GOT3 (cell line): ENCODE data around the gene TENM4.
"Not testable (repeated sequence)": the region's sequence is repeated elsewhere in the genome, so short reads cannot be mapped to it uniquely, and the experiment has no call there.

Experiments
- DNase-seq: peaks from one replicate; lab custom pipeline; 2025; ENCODE audit warnings: mixed read lengths; lab: John Stamatoyannopoulos, UW

TENM4 gene

DNA sequence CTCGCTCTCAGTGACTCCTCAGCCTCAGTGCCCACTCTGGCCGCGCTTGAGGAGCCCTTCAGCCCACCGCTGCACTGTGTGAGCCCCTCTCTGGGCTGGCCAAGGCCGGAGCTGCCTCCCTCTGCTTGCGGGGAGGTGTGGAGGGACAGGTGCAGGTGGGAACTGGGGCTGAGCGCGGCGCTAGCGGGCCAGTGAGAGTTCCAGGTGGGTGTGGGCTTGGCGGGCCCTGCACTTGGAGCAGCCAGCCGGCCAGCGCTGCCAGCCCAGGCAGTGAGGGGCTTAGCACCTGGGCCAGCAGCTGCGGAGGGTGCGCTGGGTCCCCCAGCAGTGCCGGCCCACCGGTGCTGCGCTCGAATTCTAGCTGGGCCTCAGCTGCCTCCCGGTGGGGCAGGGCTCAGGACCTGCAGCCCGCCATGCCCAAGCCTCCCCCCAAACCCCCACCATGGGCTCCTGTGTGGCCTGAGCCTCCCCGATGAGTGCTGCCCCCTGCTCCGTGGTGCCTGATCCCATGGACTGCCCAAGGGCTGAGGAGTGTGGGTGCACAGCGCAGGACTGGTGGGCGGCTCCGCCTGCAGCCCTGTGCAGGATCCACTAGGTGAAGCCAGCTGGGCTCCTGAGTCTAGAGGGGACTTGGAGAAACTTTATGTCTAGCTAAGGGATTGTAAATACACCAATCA lies 802.0 kb downstream of the TENM4 start:
- DNase-seq, result no peak

GRCh38 chr11:78637527-78637926 lies 803.3 kb downstream of the TENM4 start:
- not testable (repeated sequence) for DNase-seq

GRCh38 chr11:78635814-78636506 lies 804.9 kb downstream of the TENM4 start:
- DNase-seq, result no peak

GRCh38 chr11:78633516-78634310 lies 807.1 kb downstream of the TENM4 start:
- no peak for DNase-seq

GRCh38 chr11:78630561-78631303 lies 810.1 kb downstream of the TENM4 start:
- DNase-seq, result no peak

DNA sequence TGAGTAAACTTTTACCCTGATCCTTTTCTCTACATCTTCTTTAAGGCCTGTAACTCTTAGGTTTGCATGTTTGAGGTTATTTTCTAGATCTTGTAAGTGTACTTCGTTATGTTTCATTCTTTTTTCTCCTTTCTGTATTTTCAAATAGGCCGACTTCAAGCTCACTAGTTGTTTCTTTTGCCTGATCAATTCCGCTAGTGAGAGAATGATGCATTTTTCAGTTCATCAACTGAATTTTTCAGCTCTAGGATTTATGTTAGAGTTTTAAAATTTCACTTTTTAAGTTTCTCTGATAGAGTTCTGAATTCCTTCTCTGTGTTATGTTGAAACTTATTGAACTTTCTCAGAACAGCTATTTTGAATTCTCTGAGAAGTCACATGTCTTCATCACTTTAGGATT lies 810.7 kb downstream of the TENM4 start:
- DNase-seq, result no peak

DNA sequence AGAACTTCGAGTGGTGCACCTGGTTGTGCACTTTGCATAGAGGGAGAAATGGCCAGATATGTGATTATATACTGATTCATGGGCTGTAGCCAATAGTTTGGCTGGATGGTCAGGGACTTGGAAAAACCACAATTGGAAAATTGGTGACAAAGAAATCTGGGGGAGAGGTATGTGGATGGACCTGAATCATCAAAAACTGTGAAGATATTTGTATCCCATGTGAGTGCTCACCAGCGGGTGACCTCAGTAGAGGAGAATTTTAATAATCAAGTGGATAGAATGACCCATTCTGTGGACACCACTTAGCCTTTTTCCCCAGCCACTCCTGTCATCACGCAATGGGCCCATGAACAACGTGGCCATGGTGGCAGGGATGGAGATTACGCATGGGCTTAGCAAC lies 818.2 kb downstream of the TENM4 start:
- DNase-seq, result no peak

DNA sequence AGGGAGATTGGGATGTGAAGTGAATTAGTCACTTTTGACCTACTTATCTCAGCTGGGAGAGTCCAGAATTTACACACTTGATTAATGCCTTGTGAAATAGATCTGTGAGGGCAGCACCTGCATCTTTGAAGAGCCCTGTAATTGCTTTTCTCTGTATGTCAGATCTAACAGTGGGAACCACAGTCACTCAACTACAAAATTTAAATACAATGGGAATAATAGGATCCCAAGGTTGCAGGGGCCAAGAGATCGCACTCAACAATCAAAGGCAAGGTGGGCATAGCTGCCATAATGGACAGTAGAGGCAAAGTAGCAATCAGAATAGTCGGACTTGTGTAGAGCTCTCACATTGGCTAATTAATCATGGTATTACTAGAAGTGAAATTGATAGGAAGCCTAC lies 820.7 kb downstream of the TENM4 start:
- DNase-seq, result no peak

DNA sequence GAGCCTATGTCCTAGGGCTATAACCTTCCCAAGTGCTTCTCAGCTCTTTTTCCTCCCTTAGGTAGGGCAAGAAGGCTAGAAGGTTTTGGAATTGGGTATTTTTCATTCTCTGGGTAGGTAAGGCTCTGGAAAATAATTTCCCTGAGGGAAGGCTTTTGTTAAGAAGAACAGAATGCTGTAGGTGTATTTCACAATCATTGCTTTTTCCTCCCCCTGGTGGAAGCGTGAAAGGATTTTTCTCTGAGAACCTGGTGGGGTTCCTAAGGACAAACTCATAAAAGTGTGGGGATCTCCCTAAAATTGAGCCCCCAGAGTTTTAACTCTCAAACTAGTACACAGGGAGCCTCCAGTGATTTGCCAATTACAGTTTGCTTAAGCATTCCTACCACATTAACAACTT lies 825.1 kb downstream of the TENM4 start:
- DNase-seq, result no peak

DNA sequence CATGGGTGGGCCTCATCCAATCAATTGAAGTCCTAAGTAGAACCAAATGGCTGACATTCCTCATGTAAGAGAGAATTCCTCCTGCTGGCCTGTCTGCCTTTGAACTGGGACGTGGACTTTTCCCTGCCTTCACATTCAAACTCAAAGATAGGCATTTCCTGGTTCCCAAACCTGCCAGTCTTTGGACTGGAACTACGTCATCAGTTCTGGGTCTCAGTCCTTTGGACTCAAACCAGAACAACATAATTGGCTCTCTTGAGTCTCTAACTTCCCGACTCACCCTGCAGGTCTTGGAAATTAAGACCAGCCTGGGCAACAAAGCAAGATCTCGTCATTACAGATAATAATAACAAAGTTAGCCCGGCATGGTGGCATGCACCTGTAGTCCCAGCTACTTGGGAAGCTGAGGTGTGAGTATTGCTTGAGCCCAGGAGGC lies 827.4 kb downstream of the TENM4 start:
- no peak for DNase-seq

DNA sequence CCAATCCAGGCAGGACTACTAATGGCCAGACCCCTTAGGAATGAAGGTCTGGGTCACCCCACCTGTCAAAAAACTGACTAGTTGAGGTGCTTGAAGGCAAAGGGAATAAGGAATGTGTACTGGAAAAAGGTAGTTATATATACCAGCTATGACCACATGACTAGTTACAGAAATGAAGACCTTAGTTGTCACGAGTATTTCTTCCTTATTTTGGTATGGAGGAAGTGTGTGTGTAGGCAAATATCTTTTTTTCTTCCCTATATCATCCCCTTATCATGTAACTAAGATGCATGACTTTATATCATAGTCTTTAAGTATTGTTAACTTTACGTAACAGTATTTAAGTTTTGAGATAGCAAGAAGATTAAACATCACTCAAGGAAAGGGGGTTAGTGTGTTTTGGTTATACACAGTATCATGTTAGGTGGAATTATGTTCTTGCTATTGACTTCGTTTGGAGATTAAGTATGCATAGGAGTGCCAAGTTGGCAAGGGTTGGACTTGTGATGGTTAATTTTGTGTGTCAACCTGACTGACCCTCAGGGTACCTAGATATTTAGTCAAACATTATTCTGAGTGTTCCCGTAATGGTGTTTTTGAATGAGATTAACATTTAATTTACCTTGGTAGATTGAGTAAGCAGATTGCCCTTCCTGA lies 828.0 kb downstream of the TENM4 start:
- DNase-seq, result no peak

- not testable (repeated sequence) for DNase-seq
Observed at GRCh38 chr11:78609321-78609720, 831.5 kb downstream of the TENM4 start.

DNA sequence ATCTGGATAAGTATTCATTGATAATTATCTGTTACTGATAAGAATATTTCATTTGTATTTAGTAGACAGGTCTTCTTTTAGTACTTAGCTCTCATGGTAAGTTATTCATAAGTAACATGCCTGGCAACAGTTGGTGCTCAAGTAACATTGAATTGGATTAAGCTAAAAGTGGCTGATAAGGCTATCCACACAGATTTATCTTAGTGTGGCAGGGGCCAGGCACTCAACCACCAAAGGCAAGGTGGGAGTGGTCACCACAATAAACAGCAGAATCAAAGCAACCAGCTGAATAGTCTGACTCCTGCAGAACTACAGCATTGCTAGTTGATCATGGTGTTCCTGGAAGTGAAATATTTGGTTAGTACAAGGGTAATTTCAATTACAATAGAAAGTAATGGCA lies 833.1 kb downstream of the TENM4 start:
- DNase-seq, result no peak

DNA sequence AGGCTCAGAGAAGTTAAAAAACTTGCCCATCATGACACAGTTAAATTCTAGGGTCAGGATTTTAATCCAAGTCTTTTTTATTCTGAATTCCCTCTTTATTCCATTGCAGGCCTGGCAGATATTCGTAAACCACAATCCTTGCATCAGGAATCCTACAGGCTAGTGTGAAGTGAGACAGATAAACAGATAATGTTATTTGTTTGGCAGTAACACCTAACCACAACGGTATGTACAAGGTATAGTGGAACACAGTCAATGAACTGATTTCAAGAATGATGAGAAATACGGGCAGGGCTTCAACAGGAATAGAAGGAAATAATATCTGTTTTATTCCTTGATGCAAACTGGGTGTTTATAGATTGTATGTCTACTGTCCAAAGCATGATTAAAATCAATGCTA lies 834.2 kb downstream of the TENM4 start:
- DNase-seq, result no peak

- DNase-seq, result no peak
Observed at GRCh38 chr11:78605296-78605695, 835.5 kb downstream of the TENM4 start.

DNA sequence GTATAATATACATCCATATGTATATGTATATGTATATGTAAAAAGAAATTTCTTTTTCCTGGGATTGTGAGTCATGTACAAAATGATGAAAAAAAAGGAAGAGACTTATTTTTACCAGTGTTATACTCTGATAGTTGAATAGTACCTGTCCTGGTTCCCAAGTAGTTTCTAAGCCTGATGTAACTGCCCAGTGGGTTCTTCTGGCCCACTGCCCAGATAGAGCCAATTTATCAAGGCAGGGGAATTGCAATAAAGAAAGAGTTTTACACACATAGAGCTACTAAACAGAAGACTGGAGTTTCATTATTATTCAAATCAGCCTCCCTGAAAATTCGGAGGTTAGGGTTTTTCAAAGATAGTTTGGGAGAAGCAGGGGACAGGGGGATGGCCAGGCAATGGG lies 837.0 kb downstream of the TENM4 start:
- no peak for DNase-seq
